ENCODE data around the gene PDZK1.
"Not testable (repeated sequence)": the region's sequence is repeated elsewhere in the genome, so short reads cannot be mapped to it uniquely, and the experiment has no call there.

Gene PDZK1

DNA sequence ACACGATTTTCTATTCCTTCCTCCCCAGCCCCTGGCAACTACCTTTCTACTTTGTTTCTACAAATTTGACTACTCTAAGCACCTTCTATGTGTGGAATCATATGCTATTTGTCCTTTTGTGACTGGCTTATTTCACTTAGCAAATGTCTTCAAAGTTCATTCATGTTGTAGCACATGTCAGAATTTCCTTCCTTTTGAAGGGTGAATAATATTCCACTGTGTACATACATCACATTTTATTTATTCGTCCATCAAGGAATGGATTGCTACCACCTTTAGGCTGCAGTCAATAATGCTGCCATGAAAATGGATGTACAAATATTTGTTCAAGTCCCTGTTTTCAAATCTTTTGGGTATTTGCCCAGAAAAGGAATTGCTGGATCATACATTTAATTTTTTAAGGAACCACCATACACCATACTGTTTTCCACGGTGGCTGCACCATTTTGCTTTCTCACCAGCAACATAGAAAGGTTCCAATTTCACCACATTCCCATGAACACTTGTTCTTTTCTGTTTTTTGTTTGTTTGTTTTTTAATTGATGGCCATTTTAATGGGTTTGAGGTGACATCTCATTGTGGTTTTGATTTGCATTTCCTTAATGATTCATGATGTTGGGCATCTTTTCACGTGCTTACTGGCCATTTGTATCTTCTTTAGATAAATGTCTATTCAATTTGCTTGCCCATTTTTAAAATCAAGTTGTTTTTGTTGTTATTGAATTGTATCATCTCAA lies 3.3 kb upstream of the PDZK1 start:
- DNase-seq, result no peak

DNA sequence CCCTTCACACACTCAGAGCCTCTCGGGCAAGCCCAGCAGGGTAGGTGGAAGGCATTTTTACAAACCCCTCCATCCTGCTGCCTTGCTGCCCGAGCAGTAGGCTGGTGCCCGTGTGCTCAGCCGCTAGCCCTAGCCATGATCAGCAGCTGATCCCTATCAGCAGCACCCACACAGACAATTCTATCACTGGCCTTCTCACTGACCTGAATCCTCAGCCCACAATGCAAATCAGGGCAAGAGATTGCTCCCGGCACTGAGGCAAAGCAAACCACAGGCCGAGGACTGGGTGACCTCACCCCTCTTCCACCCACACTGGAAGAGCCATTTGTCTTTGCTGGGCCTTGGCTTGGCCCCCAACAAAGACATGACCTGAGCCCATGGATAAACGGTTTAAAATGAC lies 895 bp upstream of the PDZK1 start:
- DNase-seq, result no peak

DNA sequence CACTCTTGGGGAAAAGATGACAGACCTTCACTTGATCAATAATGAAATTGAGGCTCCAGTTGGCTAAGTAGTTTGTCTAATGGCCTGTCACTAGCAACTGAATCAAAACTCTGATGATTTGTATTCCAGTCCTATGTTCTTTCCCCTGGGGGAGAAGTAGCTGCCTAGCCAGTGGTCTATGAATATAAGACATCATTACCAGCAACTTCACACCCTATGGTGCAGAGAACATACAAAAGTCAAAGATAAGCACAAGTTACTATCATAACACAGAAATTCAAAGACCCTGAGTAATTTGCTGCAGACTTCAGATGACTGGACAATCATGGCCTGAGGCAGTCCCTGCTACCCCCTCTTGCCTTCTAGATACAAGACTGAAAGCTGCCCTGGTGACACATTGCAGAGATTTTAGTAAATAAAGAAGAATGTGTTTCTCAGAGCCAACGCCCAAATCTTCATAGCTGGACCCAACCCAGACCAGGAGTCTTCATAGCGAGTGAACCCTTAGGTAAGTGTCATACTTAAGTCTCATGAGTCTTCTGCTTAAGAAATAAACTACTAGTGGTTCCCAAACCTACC lies 993 bp downstream of the PDZK1 start:
- DNase-seq, result no peak

DNA sequence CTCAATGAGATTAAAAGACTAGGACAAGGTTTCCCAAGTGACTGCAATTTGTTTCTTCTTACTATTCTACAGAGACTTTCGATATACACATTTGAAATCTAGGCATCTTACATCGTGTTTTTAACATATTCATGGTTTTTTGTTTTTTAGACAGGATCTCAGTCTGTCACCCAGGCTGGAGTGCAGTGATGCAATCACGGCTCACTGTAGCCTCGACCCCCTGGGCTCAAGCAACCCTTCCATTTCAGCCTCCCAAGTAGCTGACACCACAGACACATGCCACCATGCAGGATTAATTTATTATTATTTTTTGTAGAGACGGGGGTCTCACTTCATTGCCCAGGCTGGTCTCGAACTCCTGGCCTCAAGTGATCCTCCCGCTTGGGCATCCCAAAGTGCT lies 1.5 kb downstream of the PDZK1 start:
- no peak for DNase-seq

DNA sequence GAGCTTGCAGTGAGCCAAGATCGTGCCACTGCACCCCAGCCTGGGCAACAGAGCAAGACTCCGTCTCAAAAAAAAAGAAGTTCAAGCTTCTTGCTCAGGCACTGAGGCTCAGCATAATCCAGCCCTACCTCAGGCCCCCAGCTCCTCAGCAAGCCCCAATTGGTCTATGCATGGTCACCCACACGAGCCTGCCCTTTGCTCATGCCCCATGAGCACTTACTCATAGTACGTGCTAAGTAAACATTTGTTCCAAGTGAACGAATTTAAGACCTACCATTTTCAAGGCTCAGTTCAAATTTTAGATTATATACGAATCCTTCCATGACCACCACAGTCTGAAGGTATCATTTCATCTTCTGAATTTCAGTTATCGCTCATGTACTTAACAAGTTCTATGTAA lies 4.3 kb downstream of the PDZK1 start:
- DNase-seq, result no peak

DNA sequence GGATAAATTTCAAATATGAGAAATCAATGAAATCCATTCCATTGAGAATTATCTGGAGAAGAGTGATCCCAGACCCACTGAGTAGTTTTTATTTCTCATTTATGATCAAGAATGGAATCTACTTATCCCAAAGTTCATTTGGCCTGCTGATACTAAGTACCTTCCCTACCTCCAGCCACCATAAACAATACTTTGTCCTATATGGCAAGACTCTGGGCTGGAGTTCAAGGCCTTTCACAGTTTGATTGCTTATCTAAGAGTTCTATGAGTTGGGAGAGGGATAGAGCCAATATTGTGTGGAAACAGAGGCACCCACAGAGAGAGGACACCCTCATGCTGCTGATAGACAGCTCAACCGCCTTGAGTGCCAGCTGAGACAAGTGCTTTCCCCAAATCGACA lies 5.1 kb downstream of the PDZK1 start:
- DNase-seq, result no peak

DNA sequence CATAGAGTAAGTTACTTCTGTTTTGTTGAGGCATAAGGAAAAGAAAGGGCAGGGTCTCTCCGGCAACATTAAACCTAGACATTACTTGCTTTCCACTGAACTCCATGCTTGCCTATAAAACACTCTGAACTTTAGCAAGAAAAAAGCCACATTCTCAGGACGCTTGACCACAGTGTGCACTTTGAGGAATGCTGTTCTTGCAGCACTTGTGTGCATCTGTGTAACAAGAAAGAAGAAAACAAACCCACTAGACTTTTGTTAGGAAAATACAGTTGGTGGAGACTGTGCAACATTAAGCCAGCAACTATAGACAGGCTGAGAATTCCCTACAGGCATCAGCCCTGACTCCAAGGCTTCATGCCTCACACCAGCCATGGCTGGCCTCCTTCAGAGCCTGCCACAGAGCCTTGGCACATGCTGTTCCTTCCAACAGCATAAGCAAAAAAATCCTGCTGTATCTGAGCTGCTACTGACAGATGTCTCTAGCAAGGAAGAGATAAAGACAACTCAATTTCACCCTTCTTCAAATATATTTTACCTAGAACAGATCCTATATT lies 5.8 kb downstream of the PDZK1 start:
- DNase-seq, result no peak

DNA sequence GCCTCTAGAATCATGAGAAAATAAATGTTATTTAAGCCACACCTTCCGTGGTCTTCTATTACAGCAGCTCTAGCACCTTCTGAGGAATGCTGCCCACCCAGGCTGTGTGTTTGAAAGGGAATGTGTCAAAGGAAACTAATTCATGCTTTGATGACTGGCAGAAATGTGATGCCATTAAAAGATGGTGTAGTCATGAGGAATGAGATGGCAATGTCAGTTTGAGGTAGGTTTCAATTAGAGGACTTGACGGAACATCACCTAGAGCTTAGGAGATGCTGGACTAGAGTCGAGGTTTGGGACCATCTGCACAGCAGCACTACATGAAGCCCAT lies 10.6 kb downstream of the PDZK1 start:
- no peak for DNase-seq

DNA sequence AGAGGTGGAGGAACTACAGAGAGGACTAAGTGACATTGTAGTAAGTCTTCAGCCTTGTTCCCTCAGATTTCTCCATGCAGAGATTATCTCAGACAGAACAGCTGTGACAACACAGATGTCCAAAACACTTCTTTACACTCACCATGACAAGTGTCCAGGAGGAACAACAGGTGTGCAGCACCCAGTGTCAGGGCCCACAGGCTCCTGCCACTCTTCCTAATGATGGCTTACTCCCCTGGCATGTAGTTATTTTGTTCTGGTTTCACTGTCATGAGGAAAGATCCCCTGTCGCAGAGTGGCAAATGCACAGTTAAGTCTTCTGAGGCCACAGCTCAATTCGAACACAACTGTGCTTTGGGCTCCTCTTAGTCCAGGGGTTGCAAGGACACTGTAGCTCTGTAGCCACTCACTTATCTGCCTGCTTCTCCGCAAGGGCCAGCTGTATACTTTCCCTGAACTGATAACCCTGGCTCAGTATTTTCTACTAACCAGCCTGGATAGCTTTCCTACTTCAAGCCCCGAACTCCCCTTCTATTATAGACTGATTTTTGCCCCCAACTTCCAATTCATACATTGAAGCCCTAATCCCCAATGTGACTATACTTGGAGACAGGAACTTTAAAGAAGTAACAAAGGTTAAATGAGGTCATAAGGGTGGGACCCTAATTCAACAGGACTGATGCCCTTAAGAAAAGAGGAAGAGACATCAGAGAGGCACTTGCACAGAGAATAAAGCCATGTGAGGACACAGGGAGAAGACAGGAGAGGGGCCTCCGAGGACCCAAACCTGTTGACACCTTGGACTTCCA lies 11.1 kb downstream of the PDZK1 start:
- no peak for DNase-seq

DNA sequence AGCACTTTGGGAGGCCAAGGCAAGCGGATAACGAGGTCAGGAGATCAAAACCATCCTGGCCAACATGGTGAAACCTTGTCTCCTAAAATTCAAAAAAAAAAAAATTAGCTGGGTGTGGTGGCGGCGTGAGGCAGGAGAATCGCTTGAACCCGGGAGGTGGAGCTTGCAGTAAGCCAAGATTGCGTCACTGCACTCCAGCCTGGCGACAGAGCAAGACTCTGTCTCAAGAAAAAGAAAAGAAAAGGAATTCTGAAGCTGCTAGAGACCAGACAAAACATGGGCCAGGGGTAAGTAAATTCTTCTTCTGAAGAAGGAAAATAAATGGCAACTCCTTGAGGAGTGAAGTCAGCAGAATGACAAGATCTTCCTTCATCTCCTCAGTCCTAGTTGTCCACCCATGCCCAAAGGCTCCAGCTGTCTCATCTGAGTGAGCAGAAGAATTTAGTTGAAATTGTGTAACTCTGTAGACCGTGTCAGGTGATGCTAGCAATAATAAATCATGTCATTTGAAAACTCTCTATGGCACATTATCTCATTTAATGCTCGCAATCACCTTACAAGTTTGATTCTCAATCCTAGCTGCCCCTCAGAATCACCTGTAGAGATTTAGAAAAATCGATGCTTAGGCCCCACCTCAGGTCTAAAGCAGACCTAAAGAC lies 14.3 kb downstream of the PDZK1 start:
- DNase-seq, result no peak

DNA sequence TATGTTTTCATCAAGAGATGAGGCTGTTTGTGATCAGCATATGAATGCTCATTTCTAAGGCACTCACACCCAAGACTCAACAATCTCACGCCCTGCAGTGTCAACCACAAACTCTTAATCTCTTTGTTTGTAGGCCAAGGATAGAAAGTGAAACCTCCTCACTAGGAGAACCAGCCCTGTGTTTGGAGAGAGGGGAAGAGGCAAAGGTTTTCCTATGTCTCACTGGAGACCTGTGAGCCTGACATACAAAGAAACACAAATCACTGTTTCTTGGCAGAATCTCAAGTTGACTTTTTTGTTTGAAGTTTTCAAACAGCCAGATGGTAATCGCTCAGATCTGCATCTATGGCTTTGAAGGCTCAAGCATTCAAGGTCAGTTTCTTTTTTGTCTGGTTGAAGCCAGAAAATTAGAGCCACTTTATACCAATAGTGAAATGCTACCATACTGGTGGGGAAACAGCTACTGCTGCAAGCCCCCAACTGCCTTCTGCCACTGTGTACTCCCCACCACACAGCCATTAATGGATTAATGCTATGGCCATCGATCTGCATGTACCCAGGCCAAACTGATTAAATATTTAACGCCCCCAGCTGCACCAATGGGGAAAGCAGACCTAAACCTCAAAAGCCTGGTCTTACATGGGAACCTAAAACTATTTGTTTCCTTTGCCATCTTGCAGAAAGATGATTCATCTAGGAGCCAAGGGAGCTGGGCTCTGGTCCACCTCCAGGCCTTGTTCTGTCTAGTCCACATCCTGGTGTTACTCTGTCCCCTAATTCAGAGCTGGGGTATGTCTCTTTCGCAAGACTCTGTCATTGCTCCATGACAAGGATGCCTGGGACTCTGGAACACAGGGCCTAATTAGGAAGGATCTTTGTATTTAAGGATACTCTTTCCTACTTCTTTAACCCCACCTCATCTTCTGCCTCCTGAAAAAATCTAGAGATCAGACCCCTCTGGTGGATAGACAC lies 16.3 kb downstream of the PDZK1 start:
- peak; percentile 83 for DNase-seq

DNA sequence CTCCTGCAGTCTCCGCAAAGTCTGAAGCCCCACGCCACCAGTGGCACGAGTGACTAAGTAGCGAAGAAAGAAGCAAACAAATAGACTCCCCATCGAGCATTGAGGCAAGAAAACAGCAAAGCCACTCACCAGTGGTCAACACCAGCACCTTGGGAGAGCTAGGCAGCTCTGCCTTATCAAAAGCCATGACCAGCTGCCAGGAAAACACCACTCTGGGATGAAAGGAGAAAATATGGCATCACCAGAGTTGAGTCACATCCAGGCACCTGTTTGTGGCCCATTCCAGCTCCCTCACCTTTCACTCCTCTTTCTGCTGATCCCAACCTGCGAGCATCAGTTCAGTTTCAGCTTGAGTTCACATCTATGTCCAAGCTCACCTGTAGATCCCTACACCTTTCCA lies 17.2 kb downstream of the PDZK1 start:
- DNase-seq, result no peak

DNA sequence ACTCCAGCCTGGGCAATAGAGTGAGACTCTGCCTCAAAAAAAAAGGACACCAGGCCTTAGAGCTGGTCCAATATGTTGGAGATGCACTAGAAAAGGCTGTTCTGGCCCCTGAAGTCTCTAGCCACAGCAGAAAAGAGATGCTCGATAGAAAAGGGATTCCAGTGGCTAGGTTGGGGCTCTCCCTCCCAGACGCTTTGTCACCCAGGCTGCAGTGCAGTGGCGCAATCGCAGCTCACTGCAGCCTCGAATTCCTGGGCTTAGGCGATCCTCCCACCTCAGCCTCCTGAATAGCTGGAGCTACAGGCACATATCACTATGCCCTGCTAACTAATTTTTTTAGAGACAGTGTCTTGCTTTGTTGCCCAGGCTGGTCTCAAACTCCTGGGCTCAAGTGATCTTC lies 18.2 kb downstream of the PDZK1 start:
- DNase-seq, result no peak

DNA sequence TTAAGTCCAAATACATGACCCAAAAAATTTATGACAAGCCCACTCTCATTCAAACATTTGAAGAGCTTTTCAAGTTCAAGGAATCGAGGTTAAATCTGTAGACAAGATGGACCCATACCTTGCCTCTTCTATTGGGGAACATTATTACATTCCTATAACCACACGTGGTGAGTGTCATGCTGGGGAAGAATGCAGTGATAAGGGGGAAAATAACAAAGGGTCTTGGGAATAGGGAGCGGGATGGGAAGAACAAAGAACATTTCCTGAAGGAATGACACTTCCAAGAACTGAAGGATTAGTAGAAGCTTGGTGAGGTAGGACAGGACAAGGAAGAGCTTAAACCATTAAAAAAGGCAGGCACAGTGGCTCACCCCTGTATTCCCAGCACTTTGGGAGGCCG lies 18.8 kb downstream of the PDZK1 start:
- DNase-seq, result no peak

DNA sequence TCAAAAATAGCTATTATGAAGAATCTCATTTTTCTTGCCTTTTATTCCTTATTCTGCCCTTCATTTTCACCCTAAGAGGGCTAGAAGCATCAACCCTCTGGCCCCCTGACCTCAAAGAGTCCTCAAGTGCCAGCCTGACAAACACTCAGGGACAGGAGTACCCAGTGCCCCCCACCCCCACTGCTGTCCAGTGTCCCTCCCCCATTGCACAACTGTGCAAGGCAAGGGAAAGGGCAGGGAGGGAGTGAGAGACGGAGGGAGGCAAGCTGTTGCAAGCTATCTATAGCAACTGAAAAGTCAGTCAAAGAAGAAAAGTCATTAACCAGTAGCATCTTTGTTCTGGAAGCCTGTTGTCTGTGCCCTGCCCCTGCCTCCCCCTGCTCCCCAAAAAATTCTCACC lies 21.1 kb downstream of the PDZK1 start:
- not testable (repeated sequence) for DNase-seq

DNA sequence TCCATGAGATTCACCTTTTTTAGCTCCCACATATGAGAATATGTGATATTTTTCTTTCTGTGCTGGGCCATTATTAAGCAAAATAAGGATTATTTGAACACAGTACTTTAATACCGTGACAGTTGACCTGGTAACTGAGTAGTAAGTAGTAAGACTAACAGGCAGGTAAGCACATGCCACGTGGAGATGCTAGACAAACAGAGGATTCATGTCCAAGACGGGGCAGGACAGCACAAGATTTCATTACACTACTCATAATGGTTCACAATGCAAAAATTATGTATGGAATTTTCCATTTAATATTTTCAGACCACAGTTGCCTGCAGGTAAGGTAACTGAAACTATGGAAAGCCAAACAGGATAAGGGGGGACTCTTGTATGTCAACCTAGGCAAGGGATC lies 22.3 kb downstream of the PDZK1 start:
- not testable (repeated sequence) for DNase-seq

DNA sequence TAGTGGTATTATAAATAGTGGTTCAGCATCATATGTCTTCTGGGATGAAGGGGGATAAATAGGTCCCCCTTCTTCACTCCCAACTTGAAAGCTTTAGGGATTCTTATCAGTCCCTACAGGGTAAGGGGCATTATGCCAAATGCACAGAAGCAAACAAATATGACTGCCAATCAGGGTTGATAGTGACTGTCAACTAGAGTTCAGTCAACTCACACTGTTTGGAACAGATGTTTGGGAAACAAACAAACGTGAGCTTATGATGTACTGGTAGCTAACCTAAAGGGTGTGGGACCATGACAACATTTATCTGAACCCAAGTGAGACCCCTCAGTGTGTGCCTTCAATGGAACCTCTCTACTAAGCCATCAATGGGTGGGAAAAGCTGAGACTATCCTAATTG lies 34.0 kb downstream of the PDZK1 start:
- DNase-seq, result not testable (repeated sequence)

DNA sequence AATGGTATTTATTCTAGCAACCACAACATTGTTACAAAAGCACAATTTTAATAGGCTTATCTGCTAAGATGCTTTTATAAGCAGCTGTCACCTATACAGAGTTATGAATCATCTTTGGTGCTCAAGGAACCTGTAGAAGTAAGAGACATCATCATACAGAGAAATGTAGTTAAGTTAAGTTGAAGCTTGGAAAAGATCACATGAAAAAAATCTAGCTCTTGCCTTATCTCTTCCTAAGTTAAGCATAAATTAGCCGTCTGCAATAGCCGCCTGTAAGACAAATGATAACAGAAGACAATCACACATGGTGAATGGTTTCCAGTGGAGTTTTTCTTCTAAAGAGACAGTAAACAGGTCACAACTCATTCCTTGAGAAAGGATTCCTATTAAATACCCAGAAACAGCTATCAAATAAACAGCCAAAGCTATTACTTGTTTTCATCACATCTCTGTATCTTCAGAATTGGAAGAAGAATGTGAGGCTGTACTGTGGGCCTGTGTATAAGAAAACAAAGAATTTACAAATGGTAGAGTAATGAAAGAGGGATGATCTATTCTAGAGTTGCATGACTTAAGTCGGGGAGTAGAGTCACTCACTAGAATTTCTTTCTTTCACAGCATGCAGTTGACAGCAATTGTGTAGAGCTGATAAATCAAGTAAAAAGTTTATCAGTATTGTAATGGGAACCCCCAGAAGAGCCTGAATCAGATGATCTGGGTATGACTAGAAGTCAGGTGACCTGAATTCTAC lies 36.0 kb downstream of the PDZK1 start:
- not testable (repeated sequence) for DNase-seq

DNA sequence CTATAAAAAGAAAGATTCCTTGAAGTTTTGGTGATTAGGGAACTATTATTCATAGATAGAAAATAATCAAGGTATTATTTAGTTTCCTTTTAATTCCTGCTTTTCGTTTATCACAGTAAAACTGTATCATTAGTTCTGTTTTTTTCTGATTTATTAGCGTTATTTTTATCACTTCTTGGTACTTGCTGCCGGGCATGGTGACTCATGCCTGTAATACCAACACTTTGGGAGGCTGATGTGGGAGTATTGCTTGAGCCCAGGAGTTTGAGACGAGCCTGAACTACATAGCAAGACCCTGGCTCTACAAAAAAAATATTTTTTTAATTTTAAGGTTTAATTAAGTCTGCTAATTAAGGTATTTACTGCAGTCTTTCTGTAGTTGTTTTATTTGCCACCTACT lies 42.2 kb downstream of the PDZK1 start:
- DNase-seq, result not testable (repeated sequence)

DNA sequence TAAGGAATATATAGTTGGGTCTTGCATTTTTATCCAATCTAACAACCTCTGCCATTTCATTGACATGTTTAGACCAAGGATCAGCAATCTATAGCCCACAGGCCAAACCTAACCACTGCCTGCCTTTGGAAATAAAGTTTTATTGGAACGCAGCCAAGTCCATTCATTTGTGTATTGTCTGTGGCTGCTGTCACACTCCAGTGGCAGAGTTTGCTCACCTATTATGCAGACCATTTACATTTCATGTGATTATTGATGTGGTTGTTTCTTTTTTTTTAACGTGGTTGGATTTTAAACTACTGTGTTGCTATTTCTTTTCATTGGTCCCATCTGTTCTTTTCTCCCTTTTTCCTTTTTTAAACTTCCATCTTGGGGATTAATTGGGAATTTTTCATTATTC lies 44.7 kb downstream of the PDZK1 start:
- not testable (repeated sequence) for DNase-seq
